Pancreas (tissue), 10 donors: ENCODE results near the gene RAPGEF5. TPM values are rescaled to one million over a fixed set of nuclear protein-coding genes. Genes with fewer than 3 reads are reported as not detected.
"Not testable (repeated sequence)": the region's sequence is repeated elsewhere in the genome, so short reads cannot be mapped to it uniquely, and the experiment has no call there.

Source experiments
- ATAC-seq, 4 donors: fragments of 200-7000 bp; cut with Tn5 transposase; one replicate each; pipeline versions ENCODE4 v1.8.0 to v1.9.1; 2020; ENCODE audit warnings: mild to moderate bottlenecking in 4 of 4, moderate library complexity in 4 of 4
- DNase-seq, 6 donors: peaks; one replicate each; pipeline ENCODE4 v3.0.0-alpha.2; 2020
- FAIRE-seq: peaks from 2 replicates; lab custom pipeline; 2012; peaks lifted over from hg19 to GRCh38; lab: Jason Lieb, UNC
- H3K27ac ChIP-seq, 4 donors: fragments of 200-600 bp; sonication (generic); 1 replicate in 3 of 4; 2 replicates in 1 of 4; pipeline versions ENCODE4 v1.5.0 to v1.8.0; 2020
- H3K27me3 ChIP-seq, 4 donors: fragments of 200-600 bp; one replicate each; pipeline ENCODE4 v1.8.0; 2021
- H3K36me3 ChIP-seq, 3 donors: fragments of 200-600 bp; sonication (generic) in 1 of 3; one replicate each; pipeline versions ENCODE4 v1.5.0 to v1.8.0; 2020 to 2021
- H3K4me1 ChIP-seq, 3 donors: fragments of 200-600 bp; one replicate each; pipeline ENCODE4 v1.8.0; 2021
- H3K4me3 ChIP-seq, 4 donors: fragments of 200-600 bp; sonication (generic) in 2 of 4; one replicate each; pipeline versions ENCODE4 v1.5.0 to v1.8.0; 2020 to 2021
- H3K9me3 ChIP-seq, 4 donors: fragments of 200-600 bp; one replicate each; pipeline ENCODE4 v1.8.0; 2021
- WGBS, 2 donors: extraction: QIAGEN DNeasy Blood & Tissue Kit; methylation state at CpG; one replicate each; pipeline ENCODE4 v1.1.7; 2013; 5-methylcytosine and 5-hydroxymethylcytosine counted together
- intact Hi-C, 3 donors: fragments of 100-400 bp; cut with DNase I; formaldehyde crosslinking; loops; one replicate each; pipeline versions ENCODE4 v1.11.1 to v1.14.2; 2022
- polyA plus RNA-seq, 2 donors: library from polyadenylated mRNA; stranded (reverse); fragments of 200-250 nt; gene quantifications; one replicate each; pipeline ENCODE4 v1.2.3, GENCODE V29; 2013
- total RNA-seq, 6 donors: library from RNA; stranded (reverse); fragmentation: NEBNext Ultra II Directional in 4 of 6; extraction: Animal tissue kit (Norgen Biotek cat#: 25700) in 4 of 6; gene quantifications; one replicate each; pipeline versions ENCODE4 v1.2.1 to v1.2.4, GENCODE V29; 2021 to 2023
- TF ChIP-seq, protein P1 (sequence below), 4 donors: fragments of 200-600 bp; sonication (generic) in 3 of 4; IDR thresholded peaks; one replicate each; pipeline versions ENCODE4 v1.5.0 to v1.8.0; 2021; ENCODE audit warnings: antibody characterized with exemption in 4 of 4
- donor health status: healthy with polysubstance abuse.
- donor health status: DM: no; HTN: no; CAD: no; lungs with moderate emphysema.
- donor health status: DM: no; HTN: no; CAD: no.
- donor health status: control.
- donor health status: control.
- donor health status: Bipolar disorder and iron deficiency.
- donor health status: DM: yes; HTN: yes; CAD: no.
- donor health status: DM: no; HTN: no; CAD: no.
- donor health status: DM: no; HTN: no; CAD: no.
- donor health status: DM: yes; HTN: yes; CAD: no.

Gene RAPGEF5
- total and polyA plus RNA-seq, 8 donors = 7.5 to 38.9 (median 29.1) TPM

DNA sequence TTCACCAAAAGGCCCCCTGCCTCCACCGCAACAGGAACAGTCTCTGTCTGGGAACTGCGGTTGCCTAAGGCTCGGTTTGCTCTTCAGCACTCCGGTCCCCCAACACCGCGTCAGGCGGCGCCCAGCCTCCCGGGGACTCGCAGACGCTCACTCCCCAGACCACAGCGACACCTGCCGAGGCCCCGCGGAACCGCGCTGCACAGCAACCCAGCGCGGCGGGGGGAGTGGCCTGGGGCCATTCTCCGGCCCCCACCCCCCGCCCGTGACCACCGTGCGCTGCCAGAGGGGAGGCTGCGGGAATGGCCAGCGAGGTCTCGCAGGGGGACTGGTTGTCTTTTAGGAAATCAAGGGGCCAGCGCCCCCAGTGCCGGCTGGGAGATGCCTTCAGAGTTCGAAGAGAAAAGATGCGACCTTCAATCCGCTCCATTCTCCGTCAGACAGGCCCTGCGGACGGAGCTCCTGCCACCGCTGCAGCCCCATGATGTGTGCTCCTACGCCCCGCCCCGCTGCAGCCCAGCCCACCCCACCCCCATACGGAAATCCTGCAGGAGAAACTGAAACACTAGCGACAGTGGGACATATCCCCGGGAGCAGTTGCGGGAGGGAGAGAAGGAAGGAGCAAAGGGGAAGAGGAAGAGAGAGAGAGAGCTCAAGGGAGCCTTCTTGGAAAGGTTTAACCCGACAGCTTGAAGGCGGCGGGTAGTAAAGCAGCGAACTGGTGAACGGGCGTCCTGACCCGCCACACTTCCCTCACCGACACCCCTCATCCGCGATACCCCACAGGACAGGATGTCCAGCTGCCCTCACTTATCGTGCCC, 273.9 kb downstream of the RAPGEF5 start:
- intact Hi-C loops = no loop called here
- TF ChIP-seq, protein P1, sequence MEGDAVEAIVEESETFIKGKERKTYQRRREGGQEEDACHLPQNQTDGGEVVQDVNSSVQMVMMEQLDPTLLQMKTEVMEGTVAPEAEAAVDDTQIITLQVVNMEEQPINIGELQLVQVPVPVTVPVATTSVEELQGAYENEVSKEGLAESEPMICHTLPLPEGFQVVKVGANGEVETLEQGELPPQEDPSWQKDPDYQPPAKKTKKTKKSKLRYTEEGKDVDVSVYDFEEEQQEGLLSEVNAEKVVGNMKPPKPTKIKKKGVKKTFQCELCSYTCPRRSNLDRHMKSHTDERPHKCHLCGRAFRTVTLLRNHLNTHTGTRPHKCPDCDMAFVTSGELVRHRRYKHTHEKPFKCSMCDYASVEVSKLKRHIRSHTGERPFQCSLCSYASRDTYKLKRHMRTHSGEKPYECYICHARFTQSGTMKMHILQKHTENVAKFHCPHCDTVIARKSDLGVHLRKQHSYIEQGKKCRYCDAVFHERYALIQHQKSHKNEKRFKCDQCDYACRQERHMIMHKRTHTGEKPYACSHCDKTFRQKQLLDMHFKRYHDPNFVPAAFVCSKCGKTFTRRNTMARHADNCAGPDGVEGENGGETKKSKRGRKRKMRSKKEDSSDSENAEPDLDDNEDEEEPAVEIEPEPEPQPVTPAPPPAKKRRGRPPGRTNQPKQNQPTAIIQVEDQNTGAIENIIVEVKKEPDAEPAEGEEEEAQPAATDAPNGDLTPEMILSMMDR (IDR thresholded peaks at IDR 0.05) = peak; percentile 94 to 98 (median 96)
- peaks cover 0 to 5% (median 4%) of the 10 kb centered on the region in 3 donors for H3K4me1 ChIP-seq
- no peaks in the 10 kb centered on the region for H3K27me3 ChIP-seq
- ATAC-seq = peak; percentile 97 to 99 (median 98)
- peak overlapping the region; percentile 49 to 90 (median 78) for H3K27ac ChIP-seq
- H3K4me3 ChIP-seq = peak overlapping the region; percentile 39 to 67 (median 52)
- no peak for FAIRE-seq
- peak; percentile 85 to 99 (median 92) for DNase-seq
- WGBS, 2 donors = 0 to 1% methylated on average over 55 of the region's 55 CpGs
- H3K36me3 ChIP-seq = no peaks in the 10 kb centered on the region
- H3K9me3 ChIP-seq = no peaks in the 10 kb centered on the region

DNA sequence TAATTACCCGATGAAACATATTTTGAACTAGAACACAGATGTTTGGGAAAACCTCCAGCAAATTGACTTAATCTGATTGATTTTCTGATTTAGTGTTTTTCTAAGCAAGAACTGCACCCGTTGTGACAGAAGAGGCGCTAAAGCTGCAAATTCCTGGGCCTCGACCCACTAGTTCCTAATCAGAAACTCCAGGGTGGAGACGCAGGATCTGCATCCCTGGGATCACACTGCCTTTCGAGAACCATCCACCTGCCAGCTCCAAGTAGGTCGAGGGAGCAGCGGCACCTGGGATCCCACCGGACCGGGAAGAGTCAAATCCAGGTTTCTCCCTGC, 274.4 kb downstream of the RAPGEF5 start:
- peak overlapping the region; percentile 49 to 90 (median 78) for H3K27ac ChIP-seq
- ATAC-seq = peak; percentile 36 to 58 (median 52)
- H3K36me3 ChIP-seq = no peaks in the 10 kb centered on the region
- FAIRE-seq = no peak
- no peaks in the 10 kb centered on the region for H3K9me3 ChIP-seq
- H3K4me3 ChIP-seq = peak overlapping the region; percentile 39 to 67 (median 52)
- 2% methylated on average over 10 of the region's 10 CpGs for WGBS, 2 donors
- TF ChIP-seq, protein P1 (IDR thresholded peaks at IDR 0.05) = no peak
- peaks cover 0 to 5% (median 4%) of the 10 kb centered on the region in 3 donors for H3K4me1 ChIP-seq
- intact Hi-C loops = no loop called here
- DNase-seq = no peak
- no peaks in the 10 kb centered on the region for H3K27me3 ChIP-seq

DNA sequence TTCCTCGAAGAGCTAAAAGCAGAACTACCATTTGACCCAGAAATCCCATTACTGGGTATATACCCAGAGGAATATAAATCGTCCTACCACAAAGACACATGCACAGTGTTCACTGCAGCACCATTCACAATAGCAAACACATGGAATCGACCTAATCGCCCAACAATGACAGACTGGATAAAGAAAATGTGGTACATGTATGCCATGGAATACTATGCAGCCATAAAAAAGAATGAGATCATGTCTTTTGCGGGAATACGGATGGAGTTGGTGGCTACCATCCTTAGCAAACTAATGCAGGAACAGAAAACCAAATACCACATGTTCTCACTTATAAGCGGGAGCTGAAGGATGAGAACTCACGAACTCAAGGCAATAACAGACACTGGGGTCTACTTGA, 276.7 kb downstream of the RAPGEF5 start:
- H3K4me1 ChIP-seq, ATAC-seq: not testable (repeated sequence)

DNA sequence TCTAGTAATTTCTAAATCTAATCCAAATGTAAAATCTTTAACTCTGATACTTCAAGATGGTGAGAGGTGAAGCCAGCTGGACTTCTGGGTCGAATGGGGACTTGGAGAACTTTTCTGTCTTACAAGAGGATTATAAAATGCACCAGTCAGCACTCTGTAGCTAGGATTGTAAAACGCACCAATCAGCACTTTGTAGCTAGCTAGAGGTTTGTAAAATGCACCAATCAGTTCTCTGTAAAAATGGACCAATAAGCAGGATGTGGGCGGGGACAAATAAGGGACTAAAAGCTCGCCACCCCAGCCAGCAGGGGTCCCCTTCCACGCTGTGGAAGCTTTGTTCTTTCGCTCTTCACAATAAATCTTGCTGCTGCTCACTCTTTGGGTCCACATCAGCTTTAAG, 278.1 kb downstream of the RAPGEF5 start:
- H3K4me3 ChIP-seq, H3K36me3 ChIP-seq, FAIRE-seq, DNase-seq, H3K27ac ChIP-seq, H3K9me3 ChIP-seq, intact Hi-C loops, H3K4me1 ChIP-seq, ATAC-seq, H3K27me3 ChIP-seq: not testable (repeated sequence)
- 70 to 82% methylated on average over 6 of the region's 6 CpGs for WGBS, 2 donors

More for the DNA sequence above, 276.7 kb downstream of the RAPGEF5 start:
- H3K9me3 ChIP-seq, DNase-seq, H3K27ac ChIP-seq, H3K4me3 ChIP-seq, H3K36me3 ChIP-seq, intact Hi-C loops, FAIRE-seq, H3K27me3 ChIP-seq: not testable (repeated sequence)
- WGBS, 2 donors = 79 to 85% methylated on average over 8 of the region's 8 CpGs

DNA sequence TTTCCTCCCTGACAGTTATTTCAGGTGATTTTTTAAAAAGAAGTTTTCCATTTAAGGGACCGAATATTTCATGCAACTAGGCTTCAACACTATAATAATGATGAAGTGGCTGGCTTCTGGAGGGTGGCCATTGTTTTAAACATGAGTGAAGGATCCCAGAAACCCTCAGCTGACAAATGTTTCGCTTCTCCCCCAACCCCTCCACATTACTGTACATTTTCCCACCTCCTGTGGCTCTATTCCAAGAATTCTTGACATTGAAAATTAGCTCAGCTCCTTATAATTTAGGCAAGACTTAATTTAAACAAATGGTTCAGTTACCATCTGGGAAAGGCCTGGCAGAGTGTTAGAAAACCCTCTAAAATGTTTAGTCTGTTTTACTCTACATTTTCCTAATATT, 281.4 kb downstream of the RAPGEF5 start:
- Histone ChIP-seq H3K27ac (no peak overlapping the region), H3K27me3 (no peaks in the 10 kb centered on the region), H3K36me3 (no peaks in the 10 kb centered on the region), H3K9me3 (no peaks in the 10 kb centered on the region), H3K4me3 (no peak overlapping the region), H3K4me1 (no peaks in the 10 kb centered on the region)
- intact Hi-C loops = no loop called here
- 79 to 81% methylated on average over 2 of the region's 2 CpGs for WGBS, 2 donors
- TF ChIP-seq, protein P1 (IDR thresholded peaks at IDR 0.05) = no peak
- ATAC-seq = no peak
- no peak for FAIRE-seq
- DNase-seq = no peak

DNA sequence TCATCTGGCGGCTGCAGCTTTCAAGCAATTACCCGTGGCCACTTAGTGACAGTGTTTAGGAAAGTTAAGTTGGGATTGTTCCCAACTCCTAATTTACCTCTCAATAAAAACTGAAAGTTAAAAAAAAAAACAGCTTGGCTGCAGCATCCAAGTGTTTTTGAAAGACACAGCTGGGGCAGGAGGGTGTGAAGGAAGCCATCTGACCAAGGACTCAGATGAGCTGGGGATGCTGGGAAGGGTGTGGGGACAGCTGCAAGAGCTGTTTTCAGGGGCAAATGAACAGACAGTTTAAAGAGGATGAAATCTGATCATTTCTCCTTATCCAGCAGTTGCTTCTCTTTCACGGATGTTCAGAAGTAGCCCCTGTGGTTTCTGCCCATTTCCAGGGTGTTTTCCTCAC, 282.1 kb downstream of the RAPGEF5 start:
- intact Hi-C loops = no loop called here
- no peaks in the 10 kb centered on the region for H3K4me1 ChIP-seq
- no peak overlapping the region for H3K27ac ChIP-seq
- no peaks in the 10 kb centered on the region for H3K36me3 ChIP-seq
- TF ChIP-seq, protein P1 (IDR thresholded peaks at IDR 0.05) = no peak
- no peak for FAIRE-seq
- 68 to 75% methylated on average over 3 of the region's 3 CpGs for WGBS, 2 donors
- ATAC-seq = no peak
- H3K9me3 ChIP-seq = no peaks in the 10 kb centered on the region
- no peak for DNase-seq
- no peak overlapping the region for H3K4me3 ChIP-seq
- no peaks in the 10 kb centered on the region for H3K27me3 ChIP-seq
